Renal pelvis (tissue), 4 donors: ENCODE results near the gene CGB3. TPM values are rescaled to one million over a fixed set of nuclear protein-coding genes. Genes with fewer than 3 reads are reported as not detected.

Source experiments
- DNase-seq: peaks from one replicate; pipeline ENCODE4 v3.0.0-alpha.2; 2013
- polyA plus RNA-seq, 3 donors: library from polyadenylated mRNA; unstranded; fragments of 120-200 nt; gene quantifications; one replicate each; pipeline ENCODE4 v1.2.1, GENCODE V29; 2013; ENCODE audit not compliant: insufficient read length in 3 of 3

The CGB3 gene
- polyA plus RNA-seq, 3 donors, result not detected

- no peak for DNase-seq
Observed at GRCh38 chr19:49016067-49016839, 7.9 kb downstream of the CGB3 start.

DNA sequence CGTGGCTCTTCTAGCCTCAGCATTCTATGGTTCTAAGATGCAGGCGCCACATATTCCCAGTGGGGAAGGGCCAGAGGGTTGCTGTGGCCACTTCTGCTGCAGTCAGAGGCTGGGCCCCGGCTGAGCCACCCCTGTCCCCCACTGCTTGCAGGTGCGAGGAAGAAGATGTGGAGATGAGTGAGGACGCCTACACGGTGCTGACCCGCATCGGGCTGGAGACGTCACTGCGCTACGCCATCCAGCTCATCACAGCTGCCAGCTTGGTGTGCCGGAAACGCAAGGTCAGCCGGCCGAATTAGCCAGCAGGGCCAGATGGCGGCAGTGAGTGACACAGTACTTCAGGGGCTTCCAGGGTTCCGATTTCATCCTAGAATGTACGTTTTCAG is 9.3 kb downstream of the CGB3 start:
- DNase-seq, result no peak

DNA sequence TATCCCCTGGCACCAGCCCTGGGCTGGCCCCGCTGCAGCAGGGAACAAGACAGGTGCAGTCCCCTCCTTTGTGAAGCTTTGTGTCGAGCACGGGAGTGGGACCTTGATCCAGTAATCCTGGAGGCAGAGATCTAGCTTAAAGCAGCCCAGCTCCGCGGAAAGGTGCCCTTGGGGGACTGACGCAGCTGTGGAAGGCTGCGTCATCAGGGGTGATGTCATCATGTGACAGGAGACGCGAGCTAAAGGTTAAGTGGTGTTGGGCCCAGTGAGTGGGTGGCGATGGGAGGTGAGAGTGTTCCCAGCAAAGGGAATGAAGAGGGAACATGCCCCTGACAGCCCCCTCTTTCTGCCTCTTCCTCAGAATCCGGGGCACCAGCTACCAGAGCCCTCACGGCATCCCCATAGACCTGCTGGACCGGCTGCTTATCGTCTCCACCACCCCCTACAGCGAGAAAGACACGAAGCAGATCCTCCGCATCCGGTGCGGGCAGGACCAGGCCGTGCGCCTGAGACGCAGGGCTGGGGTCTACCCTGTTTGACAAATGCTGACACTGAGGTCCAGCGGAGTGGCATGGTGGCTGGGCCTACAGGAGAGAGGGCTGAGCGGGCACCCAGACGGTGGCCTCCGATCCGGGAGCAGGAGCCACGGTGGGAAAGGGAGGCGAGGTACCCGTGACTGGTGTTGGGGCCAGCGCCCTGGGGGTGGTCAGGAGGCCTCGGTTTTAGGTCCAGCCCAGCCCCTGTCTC is 9.8 kb downstream of the CGB3 start:
- DNase-seq, result no peak

DNA sequence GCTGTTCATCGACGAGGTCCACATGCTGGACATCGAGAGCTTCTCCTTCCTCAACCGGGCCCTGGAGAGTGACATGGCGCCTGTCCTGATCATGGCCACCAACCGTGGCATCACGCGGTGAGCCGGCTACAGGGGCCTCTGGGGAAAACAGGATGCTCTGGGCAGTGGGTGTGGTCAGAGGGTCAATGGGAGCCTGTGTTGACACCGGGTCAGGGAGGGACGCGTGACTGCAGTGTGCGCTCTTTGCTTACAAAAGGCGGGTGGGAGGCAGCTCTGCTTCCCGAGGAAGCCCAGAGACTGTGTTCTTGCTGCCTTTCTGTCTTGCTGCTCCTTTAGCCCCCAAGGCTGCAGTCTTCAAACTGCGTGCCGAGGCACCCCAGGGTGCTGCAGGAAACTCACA is 12.9 kb downstream of the CGB3 start:
- no peak for DNase-seq

- no peak for DNase-seq
Observed at GRCh38 chr19:49010453-49010852, 13.7 kb downstream of the CGB3 start.

- DNase-seq, result no peak
Observed at GRCh38 chr19:49009828-49010227, 14.3 kb downstream of the CGB3 start.

GRCh38 chr19:49006905-49007304 is 17.2 kb downstream of the CGB3 start:
- DNase-seq, result no peak

DNA sequence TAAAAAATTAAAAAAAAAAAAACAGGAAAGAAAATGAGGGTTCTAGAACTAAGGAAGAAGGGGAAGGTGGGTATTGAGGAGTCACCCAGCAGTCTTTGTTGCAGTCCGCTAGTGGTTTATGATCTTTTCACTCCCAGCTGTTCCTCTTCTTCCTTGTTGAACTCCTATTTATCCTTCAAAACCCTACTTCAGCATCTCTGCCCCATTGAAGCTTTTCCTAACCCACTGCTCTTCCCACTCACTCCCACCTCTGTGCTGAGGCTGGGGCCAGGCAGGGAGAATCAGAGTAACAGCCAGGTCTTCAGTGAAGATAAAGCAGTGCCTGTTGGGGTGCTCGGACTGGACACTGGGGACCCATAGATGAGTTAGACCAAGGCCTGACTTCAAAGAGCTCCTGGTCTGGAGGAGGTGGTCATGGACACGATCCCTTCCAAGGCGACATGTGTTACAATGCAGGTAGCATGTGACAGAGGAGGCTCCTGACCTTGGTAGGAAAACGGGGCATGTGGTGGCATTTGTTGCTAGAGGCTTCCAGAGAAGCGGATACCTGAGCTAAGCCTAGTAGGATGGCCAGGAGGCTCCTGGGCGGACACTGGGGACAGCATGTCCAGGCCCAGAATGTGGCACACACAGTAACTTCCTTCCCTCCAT is 19.0 kb downstream of the CGB3 start:
- DNase-seq, result no peak

GRCh38 chr19:49004133-49004532 is 20.0 kb downstream of the CGB3 start:
- DNase-seq, result no peak

DNA sequence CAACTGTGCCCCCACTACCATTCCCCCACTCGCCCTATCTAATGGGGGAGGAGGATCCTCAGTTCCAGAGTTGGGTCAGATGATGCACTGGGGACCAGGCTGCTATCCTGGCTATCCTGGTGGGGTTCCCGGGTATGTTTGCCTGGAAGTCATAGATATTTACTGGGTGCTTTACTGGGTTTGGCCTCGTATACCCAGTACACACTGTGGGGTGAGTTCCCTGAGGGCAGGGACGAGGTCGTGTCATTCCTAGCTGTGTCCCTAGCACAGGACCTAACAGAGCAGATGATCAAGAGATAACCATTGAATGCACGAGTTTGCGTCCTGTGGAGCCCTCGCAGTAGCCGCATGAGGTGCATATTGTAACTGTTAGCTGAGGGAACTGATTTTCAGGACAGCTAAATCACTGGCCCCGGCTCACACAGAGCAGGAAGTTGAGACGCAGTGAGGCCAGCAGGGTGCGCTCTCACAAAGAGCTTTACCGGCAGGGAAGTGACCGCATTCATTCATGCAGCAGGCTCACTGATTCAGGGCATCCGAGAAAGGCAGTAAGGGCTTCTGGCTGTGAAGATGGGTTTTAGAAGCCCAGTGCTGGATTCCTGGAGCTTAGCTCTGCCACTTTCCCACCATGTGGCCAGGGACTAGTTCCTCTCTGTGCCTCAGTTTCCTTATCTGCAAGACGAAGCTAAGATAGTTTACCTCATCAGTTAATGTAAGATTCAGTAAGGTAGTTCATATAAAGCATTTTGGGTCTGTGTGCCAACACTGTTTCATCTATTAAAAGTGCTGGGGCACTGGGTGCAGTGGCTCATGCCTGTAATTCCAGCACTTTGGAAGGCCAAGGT is 24.4 kb downstream of the CGB3 start:
- no peak for DNase-seq

GRCh38 chr19:48997972-48998371 is 26.2 kb downstream of the CGB3 start:
- no peak for DNase-seq

DNA sequence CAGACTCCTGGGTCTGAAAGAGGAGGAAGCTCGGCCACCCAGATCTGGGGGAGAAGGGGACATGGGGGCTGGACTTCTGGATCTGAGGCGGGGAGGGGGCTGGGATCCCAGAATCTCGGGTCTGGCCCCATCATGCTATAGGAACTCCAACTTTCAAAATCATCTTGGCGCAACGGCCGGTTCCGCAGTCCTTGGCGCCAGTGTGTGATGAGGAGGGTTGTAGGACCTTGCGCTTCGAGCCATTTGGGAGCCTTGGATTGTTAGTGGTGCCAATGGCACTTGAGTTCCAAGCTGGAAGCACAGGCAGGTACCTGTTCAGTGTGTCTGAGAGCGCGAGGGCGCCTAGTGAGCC is 30.1 kb downstream of the CGB3 start:
- no peak for DNase-seq

DNA sequence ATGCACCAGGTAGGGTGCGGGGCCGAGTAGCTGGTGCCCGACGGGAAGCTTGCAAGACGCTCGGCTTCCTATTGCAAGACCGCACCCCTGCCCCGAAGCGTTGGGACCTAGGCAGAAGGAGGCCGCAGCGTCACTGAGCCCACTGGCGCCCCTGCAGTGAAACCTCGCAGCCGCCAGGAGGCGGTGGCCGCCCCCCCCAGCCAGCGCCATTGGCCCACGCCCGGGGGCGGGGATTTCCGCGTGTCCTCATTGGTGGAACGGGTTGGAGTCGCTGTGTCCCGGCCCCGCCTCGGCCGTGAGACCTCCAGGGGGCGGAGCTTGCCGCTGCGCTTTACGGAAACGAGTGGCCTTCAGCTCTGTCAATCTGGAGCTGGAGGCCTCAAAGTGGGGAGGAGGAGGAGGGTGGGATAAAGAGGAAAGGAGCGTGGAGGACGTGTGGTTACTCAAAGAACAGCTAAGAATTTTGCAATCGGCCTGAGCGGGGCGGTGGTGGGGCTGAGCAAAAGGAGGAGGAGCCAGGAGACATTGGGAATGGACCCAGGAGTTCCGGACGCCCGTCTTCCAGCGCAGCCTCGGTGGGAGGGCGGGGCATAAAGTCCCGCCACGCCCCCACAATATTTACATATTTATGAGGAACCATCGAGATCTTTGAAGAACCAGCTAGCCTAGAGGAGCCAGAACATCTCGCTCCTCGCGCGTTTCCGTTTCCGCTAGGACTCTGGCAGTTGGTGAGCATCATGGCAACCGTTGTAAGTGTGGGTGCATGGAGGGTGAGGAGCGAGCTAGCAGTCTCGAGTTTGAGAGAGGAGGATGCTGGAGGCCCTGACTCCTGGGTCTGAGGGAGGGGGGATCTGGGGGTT is 30.7 kb downstream of the CGB3 start, which contains the start of the genes GYS1 and RUVBL2:
GYS1 (minus strand) TSS at position 135 of the 860 bp plus-strand sequence. CDS start 197 bp downstream, outside the sequence.
RUVBL2 (plus strand) TSS at position 713 of the 860 bp plus-strand sequence; CDS start at position 738, 25 bp downstream.
- DNase-seq, result peak; percentile 100

DNA sequence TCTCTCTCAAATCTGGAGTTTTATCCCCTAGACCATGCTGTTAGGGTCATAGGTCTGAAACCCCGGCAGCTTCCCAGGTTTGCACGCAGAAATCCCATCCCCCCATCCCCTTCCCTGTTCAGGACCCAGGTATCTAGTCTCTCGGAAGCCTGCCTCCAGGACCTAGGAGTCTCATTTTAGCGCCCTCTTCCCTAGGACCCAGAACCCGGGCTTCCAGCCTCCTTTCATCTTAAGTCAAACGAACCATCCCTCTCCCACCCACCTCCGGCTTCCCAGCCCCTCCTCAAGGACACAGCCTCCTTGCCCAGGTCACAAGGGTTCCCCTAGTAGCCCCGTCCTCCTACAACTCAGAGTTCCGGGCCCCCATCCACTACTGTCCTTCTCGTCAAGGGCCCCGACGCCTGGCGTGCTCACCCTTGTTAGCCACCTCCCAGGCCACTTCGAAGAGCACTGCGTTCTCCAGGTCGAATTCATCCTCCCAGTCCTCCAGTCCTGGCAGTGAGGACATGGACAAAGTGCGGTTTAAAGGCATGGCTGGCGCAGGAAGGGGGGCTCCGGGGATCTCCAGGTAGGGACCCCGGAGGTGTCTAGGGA is 31.5 kb downstream of the CGB3 start:
- no peak for DNase-seq

DNA sequence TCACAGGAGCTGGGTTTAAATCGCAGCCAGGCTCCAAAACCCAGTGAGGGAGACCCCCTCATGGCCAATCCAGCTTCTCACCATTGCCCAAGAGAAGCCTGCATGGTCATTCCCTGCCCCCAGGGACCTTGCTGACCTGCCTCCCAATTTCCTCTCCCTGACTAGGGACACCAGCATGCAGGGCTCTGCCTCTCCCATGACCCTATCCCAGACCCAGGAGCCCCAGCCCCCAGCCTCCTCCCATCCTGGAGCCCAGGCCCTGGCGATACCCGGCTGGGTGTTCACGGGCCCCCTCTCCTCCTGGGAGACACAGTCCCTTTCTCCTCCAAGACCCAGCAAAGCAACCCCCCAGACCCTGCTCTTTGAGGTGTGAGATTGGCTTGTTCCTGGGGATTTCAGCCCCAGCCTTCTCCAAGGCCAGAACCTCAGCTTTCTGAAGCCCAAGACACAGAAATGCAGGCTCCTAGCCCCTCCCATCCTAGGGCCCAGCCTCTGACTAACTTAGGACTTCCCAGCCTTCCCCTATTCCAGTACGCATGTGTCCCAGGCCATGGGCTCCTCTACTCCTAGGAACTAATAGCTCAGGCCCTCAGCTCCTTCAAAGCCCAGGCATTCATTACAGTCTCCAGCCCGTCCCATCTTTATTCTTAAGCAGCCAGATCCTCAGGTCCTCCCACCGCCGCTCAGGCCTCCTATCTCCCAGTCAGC is 32.1 kb downstream of the CGB3 start:
- no peak for DNase-seq

DNA sequence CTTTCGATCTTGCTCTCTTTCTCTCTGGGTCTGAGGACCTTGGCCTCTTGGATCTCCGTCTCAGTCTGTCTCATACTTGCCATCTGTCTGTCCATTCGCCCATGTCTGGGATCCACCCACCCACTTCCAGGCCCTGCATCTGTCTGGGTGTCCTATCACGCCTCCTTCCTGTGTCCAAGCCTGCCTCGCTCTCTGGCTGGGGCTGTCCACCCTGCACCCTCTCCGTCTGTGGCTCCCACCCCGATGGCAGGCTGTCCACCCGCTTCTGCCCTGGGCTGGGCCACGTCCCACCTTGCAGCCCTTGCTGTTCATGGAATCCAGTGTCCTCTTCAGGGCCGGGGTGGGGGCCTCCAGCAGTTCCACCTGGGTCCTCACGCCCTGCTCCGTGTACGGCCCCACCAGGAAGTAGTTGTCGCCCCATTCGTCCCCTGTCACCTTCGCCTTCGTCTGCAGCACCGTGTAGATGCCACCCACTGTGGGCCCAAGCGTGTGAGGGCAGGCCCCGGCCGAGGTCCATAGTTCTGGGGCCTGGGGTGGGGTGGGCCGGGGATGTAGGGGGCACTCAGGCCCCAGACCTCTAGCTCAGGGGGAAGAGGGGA is 33.0 kb downstream of the CGB3 start:
- DNase-seq, result no peak

DNA sequence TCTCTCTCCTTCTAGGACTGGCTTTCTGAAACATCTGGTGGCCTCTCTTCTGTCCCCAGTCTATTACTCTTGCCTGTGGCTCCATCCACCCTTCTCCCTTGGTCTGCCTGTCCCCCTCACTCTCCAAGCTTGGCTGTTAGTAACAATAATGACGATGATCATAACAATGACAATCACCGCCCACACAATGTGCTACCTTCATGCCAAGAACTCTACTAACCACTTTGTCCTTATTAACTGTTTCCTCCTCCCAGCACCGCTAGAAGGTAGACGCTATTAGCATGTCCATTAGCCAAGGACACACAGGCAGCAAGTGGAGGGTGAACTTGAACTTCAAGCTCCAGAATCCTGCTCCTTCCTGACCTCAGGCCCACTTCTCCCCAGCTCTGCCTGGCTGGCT is 33.7 kb downstream of the CGB3 start:
- no peak for DNase-seq

GRCh38 chr19:48989701-48990291 is 34.3 kb downstream of the CGB3 start:
- DNase-seq, result no peak

GRCh38 chr19:48988860-48989259 is 35.3 kb downstream of the CGB3 start:
- no peak for DNase-seq
